ENCODE measurements around the gene LRPAP1. TPM values are rescaled to one million over a fixed set of nuclear protein-coding genes. Genes with fewer than 3 reads are reported as not detected.
"Not testable (repeated sequence)": the region's sequence is repeated elsewhere in the genome, so short reads cannot be mapped to it uniquely, and the experiment has no call there.

LRPAP1 gene
- total RNA-seq, 2 experiments from 2014 or later: 69.0 to 69.1 TPM

GRCh38 chr4:3556244-3556867 is 24.1 kb upstream of the LRPAP1 start:
- H3K27ac Mint-ChIP-seq; H3K9me3 Mint-ChIP-seq; H3K4me3 Mint-ChIP-seq; H3K36me3 Mint-ChIP-seq (ENCODE audit: low read depth); DNase-seq; POLR2A ChIA-PET; H3K27me3 Mint-ChIP-seq: not testable (repeated sequence)
- H3K4me1 Mint-ChIP-seq: peaks cover 18% of the 10 kb centered on the region
- CTCF ChIA-PET: interaction anchor here (0.6 kb wide), 1 partner anchor 674 kb away, joined by 3 read pairs; no protein-coding TSS in a partner anchor

DNA sequence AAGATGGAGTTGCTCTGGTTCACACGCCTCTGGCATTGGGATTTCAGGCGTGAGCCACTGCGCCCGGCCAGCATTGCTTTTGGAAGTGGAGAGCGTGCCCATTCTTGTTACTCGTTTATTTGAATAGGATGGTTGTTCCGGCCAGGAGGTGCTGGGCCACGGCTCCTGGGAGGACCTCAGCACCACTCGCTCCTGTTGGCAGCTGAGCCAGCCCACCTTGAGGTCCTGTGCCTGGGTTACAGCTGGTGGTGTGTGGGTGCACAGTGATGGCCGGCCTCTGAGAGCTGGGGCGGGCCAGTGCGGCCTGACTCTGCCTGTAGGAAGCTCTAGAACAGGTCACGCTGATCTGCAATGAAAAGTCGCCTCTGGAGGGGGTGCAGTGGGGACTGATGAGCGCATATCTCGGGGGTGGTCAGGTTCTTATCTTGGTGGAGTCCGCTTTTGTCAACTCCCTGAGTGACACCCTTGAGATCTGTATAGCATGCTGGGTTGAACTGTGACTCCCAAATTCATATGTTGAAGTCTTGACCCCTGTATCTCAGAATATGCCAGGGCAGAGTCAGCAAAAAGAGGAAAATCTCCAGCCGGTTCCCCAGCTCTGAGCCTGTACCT is 23.3 kb upstream of the LRPAP1 start:
- DNase-seq, H3K27me3 Mint-ChIP-seq, POLR2A ChIA-PET: not testable (repeated sequence)

GRCh38 chr4:3551366-3551765 is 19.1 kb upstream of the LRPAP1 start:
- H3K4me3 Mint-ChIP-seq; H3K27ac Mint-ChIP-seq; H3K9me3 Mint-ChIP-seq; H3K4me1 Mint-ChIP-seq; DNase-seq; CTCF ChIA-PET; H3K36me3 Mint-ChIP-seq (ENCODE audit: low read depth); H3K27me3 Mint-ChIP-seq; POLR2A ChIA-PET: not testable (repeated sequence)

More for the DNA sequence above, 23.3 kb upstream of the LRPAP1 start:
- not testable (repeated sequence) for H3K4me3 Mint-ChIP-seq; H3K36me3 Mint-ChIP-seq (ENCODE audit: low read depth); H3K9me3 Mint-ChIP-seq; H3K27ac Mint-ChIP-seq
- CTCF ChIA-PET: interaction anchor here (0.6 kb wide), 1 partner anchor 673 kb away, joined by 3 read pairs; no protein-coding TSS in a partner anchor
- H3K4me1 Mint-ChIP-seq: peaks cover 18% of the 10 kb centered on the region

DNA sequence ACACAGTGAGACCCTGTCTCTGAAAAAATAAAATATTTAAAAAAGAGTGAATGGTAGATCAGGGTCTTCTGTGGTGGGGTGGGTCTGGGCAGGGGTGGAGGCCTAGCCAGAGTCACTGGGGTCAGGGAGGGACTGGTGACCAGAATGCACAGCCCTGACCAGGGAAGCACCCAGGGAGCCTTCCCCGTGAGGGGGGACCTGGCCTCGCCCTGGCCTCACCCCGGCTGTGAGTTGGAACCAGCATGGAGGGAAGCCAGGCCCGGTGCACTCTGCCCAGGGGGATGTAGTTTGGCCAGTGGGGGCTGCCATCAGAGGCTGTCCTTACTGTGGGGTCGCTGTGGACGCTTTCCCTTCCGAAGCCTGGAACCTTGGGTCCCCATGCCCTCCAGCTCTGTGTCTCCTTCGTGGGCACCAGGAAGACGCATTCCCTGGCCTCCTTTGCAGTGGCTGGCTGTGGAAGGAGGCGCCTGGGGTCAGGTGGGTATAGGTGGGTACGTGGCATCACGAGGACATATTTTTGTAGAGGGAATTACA is 18.6 kb upstream of the LRPAP1 start:
- H3K36me3 Mint-ChIP-seq (ENCODE audit: low read depth); POLR2A ChIA-PET; H3K27ac Mint-ChIP-seq; DNase-seq; H3K27me3 Mint-ChIP-seq; H3K9me3 Mint-ChIP-seq; CTCF ChIA-PET; H3K4me1 Mint-ChIP-seq; H3K4me3 Mint-ChIP-seq: not testable (repeated sequence)

- H3K36me3 Mint-ChIP-seq (ENCODE audit: low read depth); H3K27me3 Mint-ChIP-seq; H3K4me1 Mint-ChIP-seq; H3K9me3 Mint-ChIP-seq; H3K27ac Mint-ChIP-seq; H3K4me3 Mint-ChIP-seq; DNase-seq; CTCF ChIA-PET; POLR2A ChIA-PET: not testable (repeated sequence)
Observed at GRCh38 chr4:3550041-3550440, 17.8 kb upstream of the LRPAP1 start.

- POLR2A ChIA-PET; H3K27me3 Mint-ChIP-seq; H3K4me3 Mint-ChIP-seq; H3K36me3 Mint-ChIP-seq (ENCODE audit: low read depth); CTCF ChIA-PET; H3K4me1 Mint-ChIP-seq; H3K9me3 Mint-ChIP-seq; DNase-seq; H3K27ac Mint-ChIP-seq: not testable (repeated sequence)
Observed at GRCh38 chr4:3549694-3550001, 17.4 kb upstream of the LRPAP1 start.

DNA sequence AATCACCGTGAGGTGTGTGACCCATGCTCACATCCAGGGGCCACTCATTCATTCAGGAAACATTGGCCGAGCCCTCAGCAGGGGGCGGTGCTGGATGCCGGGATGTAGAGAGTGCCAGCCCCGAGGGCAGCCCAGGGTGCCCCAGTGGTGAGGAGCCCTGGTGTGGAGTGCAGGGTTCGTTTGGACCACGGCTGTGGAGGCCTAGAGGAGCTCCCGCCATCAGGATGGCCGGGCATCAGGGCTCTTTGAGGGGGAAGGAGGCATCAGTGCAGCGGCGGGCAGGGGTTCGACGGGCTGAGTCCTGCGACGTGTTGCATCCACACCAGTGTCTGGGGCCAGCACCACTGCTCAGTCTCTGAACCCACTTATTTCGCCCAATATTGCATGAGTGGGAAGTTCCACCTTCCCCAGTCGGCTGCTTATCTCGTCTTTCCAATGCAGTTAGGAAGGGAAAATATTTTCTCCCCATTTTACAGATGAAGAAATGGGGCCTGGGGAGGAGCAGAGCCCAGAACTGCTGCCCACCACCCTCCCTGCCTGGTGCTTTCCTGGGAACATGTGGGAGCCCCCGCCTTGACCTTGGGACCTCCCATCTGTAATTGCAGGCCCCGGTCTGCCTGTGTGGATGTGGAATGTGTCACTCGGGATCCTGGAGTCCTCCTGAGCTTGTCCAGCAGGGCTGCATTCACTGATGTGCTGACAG is 16.9 kb upstream of the LRPAP1 start:
- H3K27ac Mint-ChIP-seq; H3K9me3 Mint-ChIP-seq; H3K27me3 Mint-ChIP-seq; POLR2A ChIA-PET; H3K4me1 Mint-ChIP-seq; DNase-seq; H3K36me3 Mint-ChIP-seq (ENCODE audit: low read depth); H3K4me3 Mint-ChIP-seq; CTCF ChIA-PET: not testable (repeated sequence)

DNA sequence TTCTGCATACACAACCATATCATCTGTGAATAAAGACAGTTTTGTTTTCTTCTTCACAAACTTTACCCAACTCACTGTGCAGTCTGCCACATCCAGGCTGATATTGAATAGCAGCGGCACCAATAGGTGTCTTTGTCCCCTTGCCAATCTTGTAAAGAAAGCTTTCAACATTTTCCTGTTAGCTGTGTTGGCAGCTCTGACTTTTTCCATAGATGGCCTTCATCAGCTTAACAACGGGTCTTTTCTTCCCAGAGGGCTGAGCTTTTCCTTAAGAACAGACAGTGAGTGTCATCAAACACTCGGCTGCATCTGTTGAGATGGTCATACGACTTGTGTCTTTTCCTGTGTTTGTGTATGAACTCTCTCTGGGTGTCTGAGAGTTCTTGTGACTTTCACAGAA is 14.5 kb upstream of the LRPAP1 start:
- H3K4me1 Mint-ChIP-seq; H3K27ac Mint-ChIP-seq; H3K9me3 Mint-ChIP-seq; POLR2A ChIA-PET; CTCF ChIA-PET; H3K4me3 Mint-ChIP-seq; H3K36me3 Mint-ChIP-seq (ENCODE audit: low read depth); H3K27me3 Mint-ChIP-seq; DNase-seq: not testable (repeated sequence)

DNA sequence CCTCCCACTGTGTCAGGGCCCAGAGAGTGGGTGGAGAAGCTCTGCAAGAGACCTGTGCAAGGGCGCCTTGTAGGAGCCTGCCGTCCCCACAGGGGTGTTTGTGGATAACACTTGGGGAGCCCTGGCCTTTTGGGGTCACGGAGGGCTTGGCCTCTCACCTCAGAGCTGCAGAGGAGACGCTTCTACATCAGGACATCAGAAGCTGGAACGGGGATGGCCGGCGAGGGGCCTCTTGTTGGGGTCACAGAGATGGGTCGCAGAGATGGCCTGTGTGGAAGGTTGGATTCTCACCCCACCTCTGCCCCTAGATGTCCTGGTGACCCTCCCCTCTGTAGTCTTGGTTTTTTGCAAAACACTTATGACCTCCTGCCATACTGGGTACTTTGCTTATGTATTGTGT is 13.1 kb upstream of the LRPAP1 start:
- CTCF ChIA-PET; POLR2A ChIA-PET; H3K4me1 Mint-ChIP-seq; H3K9me3 Mint-ChIP-seq; H3K27ac Mint-ChIP-seq; H3K36me3 Mint-ChIP-seq (ENCODE audit: low read depth); DNase-seq; H3K27me3 Mint-ChIP-seq; H3K4me3 Mint-ChIP-seq: not testable (repeated sequence)

DNA sequence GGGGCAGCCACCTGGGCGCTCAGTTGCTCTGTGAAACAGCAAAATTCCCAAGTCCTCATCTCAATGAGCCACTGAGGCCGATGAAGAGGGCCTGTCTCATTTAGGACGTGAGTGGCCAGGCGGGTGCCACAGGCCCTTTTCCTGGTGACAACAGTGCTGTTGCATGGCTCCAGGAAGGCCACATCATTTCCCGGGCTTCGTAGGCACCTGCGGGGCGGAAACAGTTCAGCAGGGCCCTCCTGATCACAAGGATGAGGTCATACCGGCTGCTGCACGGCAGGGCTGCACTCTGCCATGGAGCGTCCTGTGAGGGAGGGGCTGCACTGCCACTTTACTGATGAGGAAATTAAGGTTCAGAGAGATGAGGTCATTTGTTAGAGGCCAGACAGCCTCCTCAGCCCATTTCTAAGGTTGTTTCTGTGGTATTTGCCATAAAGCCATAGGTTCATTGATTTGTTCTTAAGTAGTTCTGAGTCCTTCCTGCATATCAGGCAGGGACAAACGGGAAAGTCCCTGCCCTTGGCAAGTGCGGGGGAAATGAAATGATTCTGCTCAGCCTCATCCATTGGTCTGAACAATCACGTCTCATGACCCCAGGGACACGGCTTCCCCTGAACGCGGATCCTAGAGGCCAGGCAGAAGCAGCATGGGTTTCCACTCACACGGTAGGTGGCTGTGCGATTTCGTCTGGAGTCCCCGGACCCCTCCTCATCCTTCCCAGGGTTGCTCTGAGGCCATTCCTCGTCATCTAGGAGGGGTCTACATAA is 12.2 kb upstream of the LRPAP1 start:
- H3K9me3 Mint-ChIP-seq; DNase-seq; H3K4me1 Mint-ChIP-seq; POLR2A ChIA-PET; CTCF ChIA-PET; H3K4me3 Mint-ChIP-seq; H3K27ac Mint-ChIP-seq; H3K27me3 Mint-ChIP-seq; H3K36me3 Mint-ChIP-seq (ENCODE audit: low read depth): not testable (repeated sequence)

DNA sequence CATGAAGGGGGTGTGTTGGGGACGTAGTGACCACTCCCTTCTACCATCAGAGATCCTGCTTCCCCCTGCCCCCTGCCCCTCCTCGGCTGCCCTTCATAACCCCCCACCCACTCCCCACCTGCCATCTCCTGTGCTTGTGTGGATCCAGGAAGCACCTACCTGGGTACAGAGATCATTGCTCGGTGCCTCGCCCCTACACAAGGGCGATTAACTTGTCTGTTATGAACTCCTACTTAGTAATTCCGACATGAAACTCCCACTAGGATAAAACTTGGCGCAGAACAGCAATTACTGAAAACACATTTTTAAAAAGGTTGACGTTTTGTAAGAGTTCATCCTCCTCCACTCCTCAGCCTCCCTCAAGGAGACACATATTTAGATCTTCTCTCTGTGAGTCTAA is 11.2 kb upstream of the LRPAP1 start:
- H3K27me3 Mint-ChIP-seq; DNase-seq; H3K9me3 Mint-ChIP-seq; H3K27ac Mint-ChIP-seq; H3K36me3 Mint-ChIP-seq (ENCODE audit: low read depth); H3K4me1 Mint-ChIP-seq; POLR2A ChIA-PET; CTCF ChIA-PET; H3K4me3 Mint-ChIP-seq: not testable (repeated sequence)

DNA sequence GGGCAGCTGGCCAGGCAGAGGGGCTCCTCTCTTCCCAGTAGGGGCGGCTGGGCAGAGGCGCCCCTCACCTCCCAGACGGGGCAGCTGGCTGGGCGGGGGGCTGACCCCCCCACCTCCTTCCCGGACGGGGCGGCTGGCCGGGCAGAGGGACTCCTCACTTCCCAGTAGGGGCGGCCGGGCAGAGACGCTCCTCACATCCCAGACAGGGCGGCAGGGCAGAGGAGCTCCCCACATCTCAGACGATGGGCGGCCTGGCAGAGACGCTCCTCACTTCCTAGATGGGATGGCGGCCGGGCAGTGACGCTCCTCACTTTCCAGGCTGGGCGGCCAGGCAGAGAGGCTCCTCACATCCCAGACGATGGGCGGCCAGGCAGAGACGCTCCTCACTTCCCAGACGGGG is 6.7 kb upstream of the LRPAP1 start:
- H3K27ac Mint-ChIP-seq; POLR2A ChIA-PET; DNase-seq; H3K27me3 Mint-ChIP-seq; H3K36me3 Mint-ChIP-seq (ENCODE audit: low read depth); CTCF ChIA-PET; H3K4me3 Mint-ChIP-seq; H3K9me3 Mint-ChIP-seq; H3K4me1 Mint-ChIP-seq: not testable (repeated sequence)

DNA sequence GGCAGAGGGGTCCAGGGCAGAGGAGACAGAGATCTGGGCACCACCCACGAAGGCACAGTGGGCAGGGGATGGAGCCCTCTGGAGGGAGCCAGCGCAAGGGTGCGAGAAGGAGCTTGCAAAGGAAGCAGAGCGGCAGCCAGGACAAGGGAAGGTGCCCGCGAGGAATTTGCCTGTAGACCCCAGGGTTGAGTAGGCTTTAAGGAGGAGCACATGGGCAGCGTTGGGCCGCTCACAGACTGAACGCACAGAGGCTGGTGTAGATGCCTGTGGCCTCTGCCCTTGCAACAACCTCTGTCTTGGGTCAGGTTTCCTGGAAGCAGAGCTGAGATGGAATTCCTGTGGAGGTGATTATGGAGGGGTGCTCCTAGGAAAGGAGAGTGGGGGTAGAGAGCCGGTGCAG is 3.6 kb upstream of the LRPAP1 start:
- H3K27ac Mint-ChIP-seq; H3K4me3 Mint-ChIP-seq; DNase-seq; CTCF ChIA-PET; H3K27me3 Mint-ChIP-seq; POLR2A ChIA-PET; H3K9me3 Mint-ChIP-seq; H3K36me3 Mint-ChIP-seq (ENCODE audit: low read depth): not testable (repeated sequence)
- H3K4me1 Mint-ChIP-seq: peaks cover 13% of the 10 kb centered on the region

Measured in activated CD4-positive, alpha-beta T cell treated with anti-CD3 and anti-CD28 coated beads, Interleukin-2, amount 10 ng/mL, durations not matched to agents 7 days and 5 days (primary cell).